ENCODE results near the gene PTPN6. TPM values are rescaled to one million over a fixed set of nuclear protein-coding genes. Genes with fewer than 3 reads are reported as not detected.
"Not testable (repeated sequence)": the region's sequence is repeated elsewhere in the genome, so short reads cannot be mapped to it uniquely, and the experiment has no call there.

The PTPN6 gene
- total RNA-seq = 10 to 100 TPM; 31.8 to 44.5 (median 34.4) TPM

DNA sequence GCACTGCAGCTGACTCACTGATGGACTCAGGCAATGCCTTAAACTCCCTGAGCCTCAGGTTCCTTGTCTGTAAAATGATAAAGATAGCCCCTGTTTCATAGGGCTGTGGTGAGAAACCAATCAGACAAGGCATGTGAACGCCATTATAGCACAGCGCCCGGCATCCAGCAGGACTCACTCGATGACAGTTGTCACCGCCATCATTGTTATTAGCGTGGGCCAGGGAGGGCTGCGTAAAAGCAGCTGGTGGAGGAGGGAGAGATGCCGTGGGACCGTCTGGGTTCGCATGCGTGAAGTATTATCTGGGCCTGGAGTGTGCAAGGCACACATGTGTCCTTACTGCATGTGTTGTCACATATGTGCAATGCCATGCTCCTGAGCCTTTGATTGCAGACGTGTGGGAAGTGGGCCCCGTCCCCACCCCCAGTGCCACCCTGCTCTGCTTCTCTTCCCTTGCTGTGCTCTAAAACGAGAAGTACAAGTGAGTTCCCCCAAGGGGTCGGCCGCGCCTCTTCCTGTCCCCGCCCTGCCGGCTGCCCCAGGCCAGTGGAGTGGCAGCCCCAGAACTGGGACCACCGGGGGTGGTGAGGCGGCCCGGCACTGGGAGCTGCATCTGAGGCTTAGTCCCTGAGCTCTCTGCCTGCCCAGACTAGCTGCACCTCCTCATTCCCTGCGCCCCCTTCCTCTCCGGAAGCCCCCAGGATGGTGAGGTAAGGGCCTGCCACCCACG lies at the start of gene PTPN6:
TSS of gene PTPN6 (plus strand) at position 546 of the 730 bp plus-strand sequence. CDS start at position 703, 157 bp downstream.
- peak within 1 kb of the TSS; percentile 12 for H3K4me3 ChIP-seq (ENCODE audit: low read depth, poor library complexity, severe bottlenecking)
- peak in 1 of 2 donors; percentile 89 for DNase-seq (ENCODE audit: low spot score in 2 of 2)
- TF ChIP-seq, protein P1, sequence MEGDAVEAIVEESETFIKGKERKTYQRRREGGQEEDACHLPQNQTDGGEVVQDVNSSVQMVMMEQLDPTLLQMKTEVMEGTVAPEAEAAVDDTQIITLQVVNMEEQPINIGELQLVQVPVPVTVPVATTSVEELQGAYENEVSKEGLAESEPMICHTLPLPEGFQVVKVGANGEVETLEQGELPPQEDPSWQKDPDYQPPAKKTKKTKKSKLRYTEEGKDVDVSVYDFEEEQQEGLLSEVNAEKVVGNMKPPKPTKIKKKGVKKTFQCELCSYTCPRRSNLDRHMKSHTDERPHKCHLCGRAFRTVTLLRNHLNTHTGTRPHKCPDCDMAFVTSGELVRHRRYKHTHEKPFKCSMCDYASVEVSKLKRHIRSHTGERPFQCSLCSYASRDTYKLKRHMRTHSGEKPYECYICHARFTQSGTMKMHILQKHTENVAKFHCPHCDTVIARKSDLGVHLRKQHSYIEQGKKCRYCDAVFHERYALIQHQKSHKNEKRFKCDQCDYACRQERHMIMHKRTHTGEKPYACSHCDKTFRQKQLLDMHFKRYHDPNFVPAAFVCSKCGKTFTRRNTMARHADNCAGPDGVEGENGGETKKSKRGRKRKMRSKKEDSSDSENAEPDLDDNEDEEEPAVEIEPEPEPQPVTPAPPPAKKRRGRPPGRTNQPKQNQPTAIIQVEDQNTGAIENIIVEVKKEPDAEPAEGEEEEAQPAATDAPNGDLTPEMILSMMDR (IDR thresholded peaks at IDR 0.05) = no peak
- no peak for TF ChIP-seq POLR2A (IDR thresholded peaks at IDR 0.05)
- 53 to 56% methylated on average over 22 to 24 of the region's 25 CpGs for WGBS, 2 donors
- intact Hi-C loops (cut with DNase I; ENCODE audit: low total_unique reads) = loop anchor here (10.0 kb wide), 1 partner anchor 144 kb away; the partner anchor contains the start of gene C1R

DNA sequence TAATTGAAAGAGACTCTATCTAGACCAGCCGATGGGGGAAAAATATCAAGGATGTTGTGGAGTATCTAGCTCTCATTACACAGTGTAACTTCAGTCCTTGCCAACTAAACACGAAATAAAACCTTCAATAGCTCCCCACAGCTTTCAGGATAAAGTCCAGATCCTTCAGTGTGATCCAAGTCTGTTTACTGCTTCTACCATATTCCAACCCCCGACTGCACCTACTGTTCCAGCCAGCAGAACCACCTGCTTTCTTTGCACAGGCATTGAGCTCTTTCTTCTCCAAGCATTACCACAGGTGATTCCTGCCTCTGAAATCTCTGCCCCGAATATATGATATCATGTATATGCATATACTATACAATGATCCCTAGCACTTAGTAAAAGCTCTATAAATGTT lies 48.7 kb upstream of the PTPN6 start:
- WGBS, 2 donors = 82 to 85% methylated on average over 4 of the region's 4 CpGs
- no peak overlapping the region for H3K4me3 ChIP-seq (ENCODE audit: low read depth, poor library complexity, severe bottlenecking)
- TF ChIP-seq POLR2A (IDR thresholded peaks at IDR 0.05) = no peak
- TF ChIP-seq, protein P1 (IDR thresholded peaks at IDR 0.05) = no peak
- no peak for DNase-seq (ENCODE audit: low spot score in 2 of 2)
- intact Hi-C loops (cut with DNase I; ENCODE audit: low total_unique reads) = no loop called here

DNA sequence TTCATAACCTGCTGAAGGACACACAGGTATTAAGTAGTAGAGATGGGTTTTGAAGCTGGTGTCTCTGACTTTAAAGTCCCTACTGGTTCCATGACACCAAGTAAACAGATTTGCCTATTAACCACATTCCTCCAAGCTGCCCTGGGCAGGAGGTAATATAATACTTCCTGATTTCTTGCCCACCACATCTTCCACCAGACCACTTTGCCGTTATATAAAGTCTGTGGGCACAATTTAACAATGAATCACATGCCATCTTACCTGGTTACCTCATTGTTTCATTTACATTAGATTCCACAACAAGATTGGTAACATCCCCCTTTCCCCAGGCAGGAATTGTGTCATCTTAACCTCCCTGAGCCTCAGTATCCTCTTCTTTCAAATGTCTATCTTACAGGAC lies 47.4 kb upstream of the PTPN6 start:
- 58 to 68% methylated on average over 1 of the region's 1 CpG for WGBS, 2 donors
- no peak for DNase-seq (ENCODE audit: low spot score in 2 of 2)
- TF ChIP-seq, protein P1 (IDR thresholded peaks at IDR 0.05) = no peak
- TF ChIP-seq POLR2A (IDR thresholded peaks at IDR 0.05) = no peak
- intact Hi-C loops (cut with DNase I; ENCODE audit: low total_unique reads) = no loop called here
- H3K4me3 ChIP-seq (ENCODE audit: low read depth, poor library complexity, severe bottlenecking) = no peak overlapping the region

DNA sequence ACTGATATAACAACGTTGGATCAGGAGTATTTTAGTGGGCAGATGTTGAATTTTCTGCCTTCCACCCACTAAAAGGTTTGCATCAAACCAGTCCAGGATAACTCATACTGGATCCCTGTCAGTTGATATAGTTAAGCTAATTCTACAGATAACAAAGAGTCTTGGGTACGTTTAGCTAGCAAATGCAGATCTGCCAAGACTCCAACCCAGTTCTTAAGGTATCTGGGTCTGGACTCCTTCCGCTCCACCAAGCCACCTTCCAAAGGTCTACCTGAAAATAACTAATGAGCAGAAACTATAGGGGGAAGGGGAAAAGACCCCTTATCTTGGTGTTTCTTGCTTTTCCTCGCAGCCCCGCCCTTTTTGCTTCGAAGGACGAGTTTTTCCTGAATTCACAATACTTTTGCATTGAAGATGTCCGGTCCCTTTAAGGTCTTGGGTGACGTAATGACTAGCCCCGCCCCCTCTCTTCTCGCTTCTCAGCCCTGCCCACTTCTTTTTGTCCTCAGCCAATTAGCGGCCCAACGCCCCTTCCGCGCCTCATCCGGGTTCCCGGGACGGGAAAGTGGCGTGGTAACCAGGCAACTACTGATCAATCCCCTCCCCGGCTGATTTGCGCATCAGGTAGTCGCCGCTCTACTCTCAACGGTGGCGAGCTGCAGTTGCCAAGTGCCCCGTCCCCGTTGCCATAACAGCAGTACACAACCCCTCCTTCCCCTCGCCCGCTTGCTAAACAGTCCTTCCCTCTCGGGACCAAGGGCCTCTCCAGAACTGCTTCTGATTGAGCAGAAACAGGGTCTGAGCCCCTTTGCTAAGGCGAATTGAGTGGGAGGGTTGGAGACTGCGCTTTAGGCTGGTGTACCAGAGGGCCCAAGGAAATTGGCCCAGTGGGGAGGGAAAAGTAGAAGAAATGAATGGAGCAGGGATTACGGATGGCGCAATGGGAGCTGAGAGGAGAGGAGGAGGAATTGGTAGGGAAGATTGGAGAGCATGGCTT lies 46.6 kb upstream of the PTPN6 start, which contains the start of gene LRRC23:
TSS of gene LRRC23 (plus strand) at position 543 of the 997 bp plus-strand sequence. CDS start 812 bp downstream, outside the sequence.
- 5% methylated on average over 34 of the region's 34 CpGs for WGBS, 2 donors
- intact Hi-C loops (cut with DNase I; ENCODE audit: low total_unique reads) = no loop called here
- H3K4me3 ChIP-seq (ENCODE audit: low read depth, poor library complexity, severe bottlenecking) = peak within 1 kb of the TSS; percentile 46
- TF ChIP-seq POLR2A (IDR thresholded peaks at IDR 0.05) = no peak
- TF ChIP-seq, protein P1 (IDR thresholded peaks at IDR 0.05) = no peak
- DNase-seq (ENCODE audit: low spot score in 2 of 2) = peak; percentile 98 to 100

DNA sequence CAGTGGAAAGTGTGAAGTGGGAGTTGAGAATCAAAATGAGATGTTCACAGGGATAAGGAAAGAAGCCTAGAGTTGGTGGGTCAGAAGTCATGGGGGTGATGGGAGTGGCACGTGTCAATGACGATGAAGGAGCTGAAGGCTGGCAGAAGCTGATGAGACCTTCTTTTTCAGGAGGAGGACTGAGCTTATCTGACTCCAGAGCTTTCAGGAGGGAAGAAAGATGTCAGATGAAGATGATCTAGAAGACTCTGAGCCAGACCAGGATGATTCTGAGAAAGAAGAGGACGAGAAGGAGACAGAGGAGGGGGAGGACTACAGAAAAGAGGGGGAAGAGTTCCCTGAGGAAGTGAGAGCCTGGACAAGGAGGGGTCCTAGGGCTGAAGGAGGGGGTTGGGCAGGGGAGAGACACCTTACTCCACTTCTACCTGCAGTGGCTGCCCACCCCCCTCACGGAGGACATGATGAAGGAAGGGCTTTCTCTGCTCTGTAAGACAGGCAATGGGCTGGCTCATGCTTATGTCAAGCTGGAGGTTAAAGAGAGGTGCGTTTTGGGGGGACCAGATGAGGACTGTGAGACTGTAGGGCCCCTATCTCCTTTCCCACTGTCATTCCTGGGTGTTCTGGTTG lies 45.6 kb upstream of the PTPN6 start:
- 62 to 71% methylated on average over 5 of the region's 5 CpGs for WGBS, 2 donors
- intact Hi-C loops (cut with DNase I; ENCODE audit: low total_unique reads) = no loop called here
- H3K4me3 ChIP-seq (ENCODE audit: low read depth, poor library complexity, severe bottlenecking) = no peak overlapping the region
- DNase-seq (ENCODE audit: low spot score in 2 of 2) = no peak
- TF ChIP-seq, protein P1 (IDR thresholded peaks at IDR 0.05) = no peak
- TF ChIP-seq POLR2A (IDR thresholded peaks at IDR 0.05) = no peak

DNA sequence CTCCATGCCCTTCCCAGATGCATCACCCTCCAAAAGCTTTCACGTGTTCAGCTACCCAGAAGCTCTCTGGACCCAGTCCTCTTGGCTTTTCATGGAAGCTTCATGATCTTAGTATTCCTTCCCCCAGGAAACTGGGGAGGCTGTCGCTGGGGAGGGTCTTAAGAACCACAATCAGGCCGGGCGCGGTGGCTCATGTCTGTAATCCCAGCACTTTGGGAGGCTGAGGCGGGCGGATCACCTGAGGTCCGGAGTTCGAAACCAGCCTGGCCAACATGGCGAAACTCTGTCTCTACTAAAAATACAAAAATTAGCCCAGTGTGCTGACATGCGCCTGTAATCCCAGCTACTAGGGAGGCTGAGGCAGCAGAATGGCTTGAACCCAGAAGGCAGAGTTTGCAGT lies 43.0 kb upstream of the PTPN6 start:
- DNase-seq (ENCODE audit: low spot score in 2 of 2); H3K4me3 ChIP-seq (ENCODE audit: low read depth, poor library complexity, severe bottlenecking); intact Hi-C loops (cut with DNase I; ENCODE audit: low total_unique reads): not testable (repeated sequence)
- WGBS, 2 donors = 95 to 97% methylated on average over 11 of the region's 11 CpGs

All from lower leg skin (tissue), 4 donors.